CD14-positive monocyte (primary cell): Measurements from ENCODE around the gene VPS35L. TPM values are rescaled to one million over a fixed set of nuclear protein-coding genes. Genes with fewer than 3 reads are reported as not detected.
"Not testable (repeated sequence)": the region's sequence is repeated elsewhere in the genome, so short reads cannot be mapped to it uniquely, and the experiment has no call there.

Source experiments
- DNase-seq, 3 donors: peaks; one replicate each; pipeline ENCODE4 v3.0.0-alpha.2; 2011 to 2022
- H2AFZ ChIP-seq: 2 replicates; pipeline ENCODE4 v1.6.0; 2012; ENCODE audit warnings: mild to moderate bottlenecking, low read depth, low read length, inconsistent platforms; ENCODE audit not compliant: insufficient read depth, poor library complexity, severe bottlenecking
- H3K27ac ChIP-seq, 2 donors: 1 replicate in 1 of 2; 2 replicates in 1 of 2; pipeline ENCODE4 v1.5.1; 2012 to 2013; ENCODE audit warnings: low read length in 2 of 2, control low read depth in 1 of 2, inconsistent platforms in 1 of 2, low read depth in 1 of 2, mild to moderate bottlenecking in 1 of 2
- H3K27me3 ChIP-seq, 2 donors: one replicate each; pipeline versions ENCODE4 v1.6.0 to v1.6.1; 2011 to 2013; ENCODE audit warnings: low read length in 2 of 2; ENCODE audit not compliant: control insufficient read depth in 2 of 2, insufficient read depth in 2 of 2
- H3K36me3 ChIP-seq, 2 donors: replicated peaks in 1 of 2; 1 replicate in 1 of 2; 2 replicates in 1 of 2; pipeline versions ENCODE4 v1.5.1 to v1.6.1; 2012 to 2013; ENCODE audit warnings: low read length in 2 of 2, control low read depth in 1 of 2, inconsistent platforms in 1 of 2, mild to moderate bottlenecking in 1 of 2; ENCODE audit not compliant: insufficient read depth in 2 of 2, control insufficient read depth in 1 of 2
- H3K4me1 ChIP-seq, 2 donors: 1 replicate in 1 of 2; 2 replicates in 1 of 2; pipeline versions ENCODE4 v1.5.1 to v1.6.1; 2012 to 2013; ENCODE audit warnings: low read length in 2 of 2, control low read depth in 1 of 2, inconsistent platforms in 1 of 2, mild to moderate bottlenecking in 1 of 2, moderate library complexity in 1 of 2; ENCODE audit not compliant: insufficient read depth in 2 of 2, control insufficient read depth in 1 of 2
- H3K4me2 ChIP-seq: replicated peaks from 2 replicates; pipeline ENCODE3; 2012; ENCODE audit warnings: low read length, moderate library complexity, mild to moderate bottlenecking; ENCODE audit not compliant: poor library complexity, severe bottlenecking; ENCODE audit errors: extremely low read depth
- H3K4me3 ChIP-seq, 3 experiments: fragments of 200-600 bp in 1 of 3; sonication (generic) in 1 of 3; replicated peaks in 1 of 3; 1 replicate in 2 of 3; 2 replicates in 1 of 3; pipeline ENCODE4 v1.5.1; 2011 to 2013; ENCODE audit warnings: low read length in 3 of 3, mild to moderate bottlenecking in 3 of 3, control low read depth in 2 of 3, low read depth in 2 of 3, inconsistent platforms in 1 of 3, moderate library complexity in 1 of 3
- H3K79me2 ChIP-seq: 2 replicates; pipeline ENCODE4 v1.6.0; 2012; ENCODE audit warnings: mild to moderate bottlenecking, control low read depth, inconsistent platforms, low read length, moderate library complexity; ENCODE audit not compliant: insufficient read depth
- H3K9ac ChIP-seq: 2 replicates; pipeline ENCODE4 v1.6.0; 2017; ENCODE audit warnings: low read length, mild to moderate bottlenecking; ENCODE audit not compliant: insufficient read depth, poor library complexity, severe bottlenecking
- H3K9me3 ChIP-seq, 2 donors: replicated peaks in 1 of 2; 1 replicate in 1 of 2; 2 replicates in 1 of 2; pipeline versions ENCODE4 v1.5.1 to v1.6.1; 2012 to 2013; ENCODE audit warnings: low read length in 2 of 2, control low read depth in 1 of 2; ENCODE audit not compliant: control insufficient read depth in 1 of 2, insufficient read depth in 1 of 2
- H4K20me1 ChIP-seq: 2 replicates; pipeline ENCODE4 v1.6.0; 2012; ENCODE audit warnings: mild to moderate bottlenecking, low read length, control low read depth, moderate library complexity; ENCODE audit not compliant: insufficient read depth
- H3K27ac Mint-ChIP-seq, 7 donors: one replicate each; pipeline ENCODE4 v1.8.0; 2020; ENCODE audit warnings: mild to moderate bottlenecking in 7 of 7, mixed read lengths in 7 of 7, moderate library complexity in 6 of 7, inconsistent platforms in 2 of 7
- H3K27me3 Mint-ChIP-seq, 3 donors: one replicate each; pipeline ENCODE4 v1.8.0; 2021 to 2022; ENCODE audit warnings: low read depth in 3 of 3, mild to moderate bottlenecking in 3 of 3, mixed read lengths in 3 of 3, moderate library complexity in 3 of 3, inconsistent platforms in 1 of 3
- H3K36me3 Mint-ChIP-seq, 2 donors: one replicate each; pipeline ENCODE4 v1.8.0; 2020; ENCODE audit warnings: mixed read lengths in 2 of 2, inconsistent platforms in 1 of 2, mild to moderate bottlenecking in 1 of 2
- H3K4me1 Mint-ChIP-seq: one replicate; pipeline ENCODE4 v1.8.0; 2020; ENCODE audit warnings: mild to moderate bottlenecking, mixed read lengths
- H3K4me3 Mint-ChIP-seq, 2 donors: one replicate each; pipeline ENCODE4 v1.8.0; 2020; ENCODE audit warnings: mild to moderate bottlenecking in 2 of 2, mixed read lengths in 2 of 2, moderate library complexity in 1 of 2
- H3K9me3 Mint-ChIP-seq, 7 donors: one replicate each; pipeline ENCODE4 v1.8.0; 2020 to 2022; ENCODE audit warnings: mixed read lengths in 7 of 7, mild to moderate bottlenecking in 6 of 7, moderate library complexity in 6 of 7, inconsistent platforms in 2 of 7
- CTCF ChIP-seq: fragments of 200-600 bp; IDR thresholded peaks from one replicate; pipeline ENCODE4 v1.8.0; 2022; ENCODE audit warnings: antibody characterized with exemption, mild to moderate bottlenecking
- WGBS: methylation state at CpG from one replicate; pipeline ENCODE4 v1.1.5; 2013; ENCODE audit warnings: missing lambda C conversion rate; ENCODE audit not compliant: insufficient coverage; 5-methylcytosine and 5-hydroxymethylcytosine counted together
- intact Hi-C, 2 donors: fragments of 100-400 bp; cut with micrococcal nuclease; formaldehyde crosslinking; loops; one replicate each; pipeline versions ENCODE4 v1.15.0 to v1.15.1; 2023
- polyA plus RNA-seq, 3 donors: library from polyadenylated mRNA; depleted of rRNA in 1 of 3; unstranded in 2 of 3; stranded (reverse) in 1 of 3; fragments of 300-500 nt in 2 of 3; fragments of >200 nt in 1 of 3; fragmentation: Illumina TruSeq in 2 of 3; gene quantifications; 1 replicate in 2 of 3; 2 replicates in 1 of 3; pipeline ENCODE4 v1.2.3, GENCODE V29; 2012 to 2021

The VPS35L gene
- polyA plus RNA-seq, 3 donors, result 29.7 to 51.4 (median 48.8) TPM

- no CpG with 5 or more reads among the region's 3 CpGs for WGBS
- Histone ChIP-seq H4K20me1 (no peaks in the 10 kb centered on the region), H3K36me3 (peaks cover 52 to 89% of the 10 kb centered on the region in 2 donors), H3K9me3 (peaks cover 0 to 6% of the 10 kb centered on the region in 2 donors), H3K9ac (no peak overlapping the region), H3K27ac (no peak overlapping the region), H3K4me3 (no peak overlapping the region), H3K79me2 (no peaks in the 10 kb centered on the region), H3K4me2 (no peak overlapping the region), H3K27me3 (no peaks in the 10 kb centered on the region), H2AFZ (no peak overlapping the region), H3K4me1 (no peaks in the 10 kb centered on the region)
- DNase-seq, result no peak
- Mint-ChIP-seq H3K27ac (no peak overlapping the region), H3K4me3 (no peak overlapping the region), H3K4me1 (no peaks in the 10 kb centered on the region), H3K9me3 (peaks cover 2 to 7% (median 4%) of the 10 kb centered on the region in 7 donors), H3K27me3 (no peaks in the 10 kb centered on the region), H3K36me3 (peaks cover 53 to 83% of the 10 kb centered on the region in 2 donors)
- TF ChIP-seq CTCF, result no peak
- intact Hi-C loops, result no loop called here
Observed at GRCh38 chr16:19542138-19542821, 13.2 kb upstream of the VPS35L start.

- H3K4me3 ChIP-seq, H3K4me3 Mint-ChIP-seq, H3K9me3 ChIP-seq, intact Hi-C loops, H4K20me1 ChIP-seq, H3K9me3 Mint-ChIP-seq, H3K4me2 ChIP-seq, H3K4me1 Mint-ChIP-seq, H3K27me3 ChIP-seq, DNase-seq, H3K4me1 ChIP-seq, H3K79me2 ChIP-seq, H3K27me3 Mint-ChIP-seq, H2AFZ ChIP-seq, H3K27ac Mint-ChIP-seq, H3K9ac ChIP-seq, H3K27ac ChIP-seq: not testable (repeated sequence)
- H3K36me3 Mint-ChIP-seq, result peaks cover 57 to 84% of the 10 kb centered on the region in 2 donors
- peaks cover 55 to 90% of the 10 kb centered on the region in 2 donors for H3K36me3 ChIP-seq
- 40% methylated on average over 1 of the region's 10 CpGs for WGBS
Observed at GRCh38 chr16:19543278-19543996, 12.1 kb upstream of the VPS35L start.
